ENCODE data around the gene RNASE4. TPM values are rescaled to one million over a fixed set of nuclear protein-coding genes. Genes with fewer than 3 reads are reported as not detected.

The RNASE4 gene
- total RNA-seq, 1 experiment from 2014 or later, result not detected

DNA sequence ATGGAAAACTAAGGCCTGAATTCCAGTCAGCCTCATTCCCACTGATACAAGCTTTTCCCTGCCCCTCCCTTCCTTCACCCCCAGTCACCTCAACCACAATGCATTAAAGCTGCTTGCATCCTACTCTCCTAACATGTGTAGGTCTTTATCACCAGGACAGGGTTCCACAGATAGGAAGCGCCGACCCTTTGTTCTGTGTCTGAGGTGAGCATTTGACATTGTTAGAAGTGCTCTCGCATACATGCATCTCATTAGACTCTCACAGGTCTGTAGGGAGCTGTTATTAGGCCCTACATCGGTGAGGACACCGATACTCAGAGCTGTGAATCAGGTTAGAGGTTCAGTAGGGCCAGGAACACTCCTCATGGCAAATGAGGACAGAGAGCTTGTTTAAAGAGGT lies 48.1 kb downstream of the RNASE4 start:
- H2BK120ac ChIP-seq (ENCODE audit: low read depth, low read length, poor library complexity, severe bottlenecking), result no peak overlapping the region
- H2BK20ac ChIP-seq (ENCODE audit: low read depth, low read length, poor library complexity, severe bottlenecking), result no peak overlapping the region
- no peaks in the 10 kb centered on the region for H3K23me2 ChIP-seq (ENCODE audit: insufficient read length, low read depth, low read length, poor library complexity, severe bottlenecking)
- H3K4ac ChIP-seq (ENCODE audit: low read depth, low read length), result no peak overlapping the region
- H3K4me1 Mint-ChIP-seq, result peaks cover 6 to 10% of the 10 kb centered on the region in 2 experiments; a peak in 3 of 4 replicates
- H2BK12ac ChIP-seq (ENCODE audit: insufficient read length, low read depth, low read length), result no peak overlapping the region
- H3K56ac ChIP-seq (ENCODE audit: insufficient read length, low read depth, low read length), result no peak overlapping the region
- no peaks in the 10 kb centered on the region for H3K27me3 ChIP-seq (ENCODE audit: insufficient read depth, low read length)
- H3K4me2 ChIP-seq (ENCODE audit: insufficient read depth, insufficient read length, low read length), result no peak overlapping the region
- H3K9me3 ChIP-seq (ENCODE audit: control insufficient read depth, low read depth, low read length), result no peaks in the 10 kb centered on the region
- H3K4me3 Mint-ChIP-seq, result no peak overlapping the region; a peak in 1 of 5 replicates
- H2BK5ac ChIP-seq (ENCODE audit: insufficient read length, low read length), result no peak overlapping the region
- no peak for DNase-seq
- H3K27ac Mint-ChIP-seq, result no peak overlapping the region
- no peaks in the 10 kb centered on the region for H3K79me1 ChIP-seq (ENCODE audit: insufficient read depth, low read depth, low read length, poor library complexity, severe bottlenecking)
- no peak overlapping the region for H3K9ac ChIP-seq (ENCODE audit: extremely low read depth, insufficient read length, low read length)
- no peak overlapping the region for H3K23ac ChIP-seq (ENCODE audit: insufficient read length, low read depth, low read length)
- H2BK15ac ChIP-seq (ENCODE audit: low read depth, low read length), result no peak overlapping the region
- no peaks in the 10 kb centered on the region for H3K4me1 ChIP-seq (ENCODE audit: insufficient read depth, low read length)
- no peaks in the 10 kb centered on the region for H3K79me2 ChIP-seq (ENCODE audit: insufficient read depth, low read length)
- H4K8ac ChIP-seq (replicated peaks; ENCODE audit: insufficient read length, low read depth, low read length), result no peak overlapping the region
- H3K27me3 Mint-ChIP-seq (ENCODE audit: low read depth), result peaks cover 9% of the 10 kb centered on the region
- no peak overlapping the region for H3K27ac ChIP-seq (ENCODE audit: insufficient read length, low read depth, low read length)
- no peak overlapping the region for H4K5ac ChIP-seq (ENCODE audit: insufficient read length, low read depth, low read length)
- no peak overlapping the region for H3T11ph ChIP-seq (ENCODE audit: low read length)
- no peak overlapping the region for H3K14ac ChIP-seq (ENCODE audit: insufficient read depth, low read length)
- H2AFZ ChIP-seq (ENCODE audit: low read length), result no peak overlapping the region
- no peak overlapping the region for H3K18ac ChIP-seq (ENCODE audit: insufficient read length, low read depth, low read length)
- H2AK5ac ChIP-seq (ENCODE audit: insufficient read length, low read length), result no peak overlapping the region
- no peaks in the 10 kb centered on the region for H3K36me3 Mint-ChIP-seq (ENCODE audit: insufficient read depth in 1 of 3, low read depth in 3 of 3)
- no peaks in the 10 kb centered on the region for H3K9me3 Mint-ChIP-seq
- no peak overlapping the region for H4K91ac ChIP-seq (ENCODE audit: insufficient read length, low read depth, low read length)
- H4K20me1 ChIP-seq (ENCODE audit: control insufficient read depth, insufficient read depth, insufficient read length), result no peaks in the 10 kb centered on the region
- WGBS (ENCODE audit: extremely low coverage, insufficient read length, low lambda C conversion rate), result no CpG with 5 or more reads among the region's 5 CpGs
- TF ChIP-seq, protein P1, sequence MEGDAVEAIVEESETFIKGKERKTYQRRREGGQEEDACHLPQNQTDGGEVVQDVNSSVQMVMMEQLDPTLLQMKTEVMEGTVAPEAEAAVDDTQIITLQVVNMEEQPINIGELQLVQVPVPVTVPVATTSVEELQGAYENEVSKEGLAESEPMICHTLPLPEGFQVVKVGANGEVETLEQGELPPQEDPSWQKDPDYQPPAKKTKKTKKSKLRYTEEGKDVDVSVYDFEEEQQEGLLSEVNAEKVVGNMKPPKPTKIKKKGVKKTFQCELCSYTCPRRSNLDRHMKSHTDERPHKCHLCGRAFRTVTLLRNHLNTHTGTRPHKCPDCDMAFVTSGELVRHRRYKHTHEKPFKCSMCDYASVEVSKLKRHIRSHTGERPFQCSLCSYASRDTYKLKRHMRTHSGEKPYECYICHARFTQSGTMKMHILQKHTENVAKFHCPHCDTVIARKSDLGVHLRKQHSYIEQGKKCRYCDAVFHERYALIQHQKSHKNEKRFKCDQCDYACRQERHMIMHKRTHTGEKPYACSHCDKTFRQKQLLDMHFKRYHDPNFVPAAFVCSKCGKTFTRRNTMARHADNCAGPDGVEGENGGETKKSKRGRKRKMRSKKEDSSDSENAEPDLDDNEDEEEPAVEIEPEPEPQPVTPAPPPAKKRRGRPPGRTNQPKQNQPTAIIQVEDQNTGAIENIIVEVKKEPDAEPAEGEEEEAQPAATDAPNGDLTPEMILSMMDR (conservative IDR thresholded peaks at IDR 0.05), result no peak
